GM12801 (cell line): ENCODE data around the gene PLD4.

Experiments used
- CTCF ChIP-seq: IDR thresholded peaks from one replicate; pipeline ENCODE4 v1.5.1; 2011; ENCODE audit warnings: control low read depth; ENCODE audit not compliant: insufficient read length; ENCODE audit errors: extremely low read depth

The PLD4 gene

GRCh38 chr14:104924421-104925213 lies at the start of gene PLD4:
Gene PLD4, plus strand, starts transcription at chr14:104924879. Its CDS starts 2,262 bp downstream, at chr14:104927141.
- TF ChIP-seq CTCF, result no peak

- TF ChIP-seq CTCF, result no peak
Observed at GRCh38 chr14:104875412-104875751, 49.3 kb upstream of the PLD4 start.

GRCh38 chr14:104875811-104876210 lies 48.9 kb upstream of the PLD4 start:
- no peak for TF ChIP-seq CTCF

GRCh38 chr14:104876251-104876699 lies 48.4 kb upstream of the PLD4 start:
- TF ChIP-seq CTCF, result no peak

GRCh38 chr14:104877066-104877805 lies 47.4 kb upstream of the PLD4 start:
- TF ChIP-seq CTCF, result no peak

- TF ChIP-seq CTCF, result no peak
Observed at GRCh38 chr14:104877806-104878550, 46.7 kb upstream of the PLD4 start.

- no peak for TF ChIP-seq CTCF
Observed at GRCh38 chr14:104878582-104878981, 46.1 kb upstream of the PLD4 start.
